HG02610 (cell line): ENCODE results near the gene SLC38A5.
"Not testable (repeated sequence)": the region's sequence is repeated elsewhere in the genome, so short reads cannot be mapped to it uniquely, and the experiment has no call there.

Source experiments
- ATAC-seq: cut with Tn5 transposase; IDR thresholded peaks from one replicate; pipeline ENCODE4 v1.9.1; 2021; ENCODE audit warnings: mild to moderate bottlenecking, moderate library complexity; ENCODE audit not compliant: unreplicated experiment

The SLC38A5 gene

GRCh38 chrX:48470110-48470832 lies at the start of gene SLC38A5:
Gene SLC38A5, minus strand, starts transcription at chrX:48470260. Its CDS starts 2,336 bp downstream, at chrX:48467924.
- ATAC-seq, result no peak

GRCh38 chrX:48519481-48519880 lies 49.4 kb upstream of the SLC38A5 start:
- ATAC-seq, result not testable (repeated sequence)

- no peak for ATAC-seq
Observed at GRCh38 chrX:48516987-48517386, 46.9 kb upstream of the SLC38A5 start.

GRCh38 chrX:48516285-48516684 lies 46.2 kb upstream of the SLC38A5 start:
- no peak for ATAC-seq

GRCh38 chrX:48515842-48516241 lies 45.8 kb upstream of the SLC38A5 start:
- ATAC-seq, result no peak

- ATAC-seq, result no peak
Observed at GRCh38 chrX:48514868-48515460, 44.9 kb upstream of the SLC38A5 start.

GRCh38 chrX:48514126-48514806 lies 44.2 kb upstream of the SLC38A5 start:
- no peak for ATAC-seq

GRCh38 chrX:48513670-48514069 lies 43.6 kb upstream of the SLC38A5 start:
- no peak for ATAC-seq

- no peak for ATAC-seq
Observed at GRCh38 chrX:48512371-48512935, 42.4 kb upstream of the SLC38A5 start.

GRCh38 chrX:48511560-48511959 lies 41.5 kb upstream of the SLC38A5 start:
- no peak for ATAC-seq

- no peak for ATAC-seq
Observed at GRCh38 chrX:48509619-48510018, 39.6 kb upstream of the SLC38A5 start.

- ATAC-seq, result peak; percentile 21
Observed at GRCh38 chrX:48509245-48509590, 39.2 kb upstream of the SLC38A5 start.

GRCh38 chrX:48508400-48509244 lies 38.6 kb upstream of the SLC38A5 start, which contains the start of gene PORCN:
Gene PORCN, plus strand, starts transcription at chrX:48508992. Its CDS starts 829 bp downstream, at chrX:48509821.
- peak; percentile 80 for ATAC-seq

- ATAC-seq, result no peak
Observed at GRCh38 chrX:48507246-48507645, 37.2 kb upstream of the SLC38A5 start.

- ATAC-seq, result no peak
Observed at GRCh38 chrX:48505481-48505880, 35.4 kb upstream of the SLC38A5 start.

- no peak for ATAC-seq
Observed at GRCh38 chrX:48504261-48504660, 34.2 kb upstream of the SLC38A5 start.

- no peak for ATAC-seq
Observed at GRCh38 chrX:48498374-48498809, 28.3 kb upstream of the SLC38A5 start.

- ATAC-seq, result no peak
Observed at GRCh38 chrX:48497871-48498270, 27.8 kb upstream of the SLC38A5 start.

- ATAC-seq, result no peak
Observed at GRCh38 chrX:48496660-48497059, 26.6 kb upstream of the SLC38A5 start.

GRCh38 chrX:48493890-48494364 lies 23.9 kb upstream of the SLC38A5 start:
- no peak for ATAC-seq
